DOHH2 (cell line): ENCODE measurements around the gene ARHGEF39.
"Not testable (repeated sequence)": the region's sequence is repeated elsewhere in the genome, so short reads cannot be mapped to it uniquely, and the experiment has no call there.

Experiments
- CTCF ChIP-seq: fragments of 200-600 bp; sonication (generic); IDR thresholded peaks from one replicate; pipeline ENCODE4 v1.5.1; 2014; ENCODE audit warnings: antibody characterized with exemption, mild to moderate bottlenecking, low read depth, low read length; ENCODE audit not compliant: poor library complexity, severe bottlenecking
- EZH2phosphoT487 ChIP-seq: fragments of 200-600 bp; sonication (generic); IDR thresholded peaks from 2 replicates; pipeline ENCODE4 v1.6.1; 2017; ENCODE audit warnings: borderline replicate concordance, mild to moderate bottlenecking, antibody characterized with exemption, low read length, moderate library complexity, mixed read lengths

- not testable (repeated sequence) for TF ChIP-seq CTCF, EZH2phosphoT487
These were observed 27.5 kb downstream of the ARHGEF39 start for GRCh38 chr9:35637427-35637955.
